ENCODE measurements around the gene JOSD1.

DNA sequence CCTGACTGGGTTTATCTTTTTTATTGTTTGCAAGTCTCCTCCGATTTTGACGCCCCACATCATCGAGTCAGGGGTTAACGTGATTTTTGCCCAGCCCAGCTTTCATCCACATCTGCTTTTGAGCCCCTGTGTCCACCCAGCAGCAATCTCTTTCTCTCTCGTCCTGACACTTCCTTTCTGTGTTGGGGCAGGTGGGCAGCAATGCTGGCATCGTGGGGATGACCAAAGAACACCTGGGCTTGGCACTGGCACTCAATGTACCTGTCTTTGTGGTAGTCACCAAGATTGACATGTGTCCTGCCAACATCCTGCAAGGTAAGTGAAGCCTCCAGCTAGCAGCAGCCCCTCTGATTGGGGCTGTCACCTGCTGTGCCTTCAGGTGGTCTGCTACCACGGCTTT, 20.8 kb upstream of the JOSD1 start:
- TF ChIP-seq, protein P1, sequence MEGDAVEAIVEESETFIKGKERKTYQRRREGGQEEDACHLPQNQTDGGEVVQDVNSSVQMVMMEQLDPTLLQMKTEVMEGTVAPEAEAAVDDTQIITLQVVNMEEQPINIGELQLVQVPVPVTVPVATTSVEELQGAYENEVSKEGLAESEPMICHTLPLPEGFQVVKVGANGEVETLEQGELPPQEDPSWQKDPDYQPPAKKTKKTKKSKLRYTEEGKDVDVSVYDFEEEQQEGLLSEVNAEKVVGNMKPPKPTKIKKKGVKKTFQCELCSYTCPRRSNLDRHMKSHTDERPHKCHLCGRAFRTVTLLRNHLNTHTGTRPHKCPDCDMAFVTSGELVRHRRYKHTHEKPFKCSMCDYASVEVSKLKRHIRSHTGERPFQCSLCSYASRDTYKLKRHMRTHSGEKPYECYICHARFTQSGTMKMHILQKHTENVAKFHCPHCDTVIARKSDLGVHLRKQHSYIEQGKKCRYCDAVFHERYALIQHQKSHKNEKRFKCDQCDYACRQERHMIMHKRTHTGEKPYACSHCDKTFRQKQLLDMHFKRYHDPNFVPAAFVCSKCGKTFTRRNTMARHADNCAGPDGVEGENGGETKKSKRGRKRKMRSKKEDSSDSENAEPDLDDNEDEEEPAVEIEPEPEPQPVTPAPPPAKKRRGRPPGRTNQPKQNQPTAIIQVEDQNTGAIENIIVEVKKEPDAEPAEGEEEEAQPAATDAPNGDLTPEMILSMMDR (IDR thresholded peaks at IDR 0.05): no peak
- TF ChIP-seq POLR2A (IDR thresholded peaks at IDR 0.05; ENCODE audit: low read depth): no peak

Measured in esophagus muscularis mucosa (tissue), 3 donors.